HG02610 (cell line): Measurements from ENCODE around the gene CISH.

Experiments
- ATAC-seq: cut with Tn5 transposase; IDR thresholded peaks from one replicate; pipeline ENCODE4 v1.9.1; 2021; ENCODE audit warnings: mild to moderate bottlenecking, moderate library complexity; ENCODE audit not compliant: unreplicated experiment

Gene CISH, protein sequence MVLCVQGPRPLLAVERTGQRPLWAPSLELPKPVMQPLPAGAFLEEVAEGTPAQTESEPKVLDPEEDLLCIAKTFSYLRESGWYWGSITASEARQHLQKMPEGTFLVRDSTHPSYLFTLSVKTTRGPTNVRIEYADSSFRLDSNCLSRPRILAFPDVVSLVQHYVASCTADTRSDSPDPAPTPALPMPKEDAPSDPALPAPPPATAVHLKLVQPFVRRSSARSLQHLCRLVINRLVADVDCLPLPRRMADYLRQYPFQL

DNA sequence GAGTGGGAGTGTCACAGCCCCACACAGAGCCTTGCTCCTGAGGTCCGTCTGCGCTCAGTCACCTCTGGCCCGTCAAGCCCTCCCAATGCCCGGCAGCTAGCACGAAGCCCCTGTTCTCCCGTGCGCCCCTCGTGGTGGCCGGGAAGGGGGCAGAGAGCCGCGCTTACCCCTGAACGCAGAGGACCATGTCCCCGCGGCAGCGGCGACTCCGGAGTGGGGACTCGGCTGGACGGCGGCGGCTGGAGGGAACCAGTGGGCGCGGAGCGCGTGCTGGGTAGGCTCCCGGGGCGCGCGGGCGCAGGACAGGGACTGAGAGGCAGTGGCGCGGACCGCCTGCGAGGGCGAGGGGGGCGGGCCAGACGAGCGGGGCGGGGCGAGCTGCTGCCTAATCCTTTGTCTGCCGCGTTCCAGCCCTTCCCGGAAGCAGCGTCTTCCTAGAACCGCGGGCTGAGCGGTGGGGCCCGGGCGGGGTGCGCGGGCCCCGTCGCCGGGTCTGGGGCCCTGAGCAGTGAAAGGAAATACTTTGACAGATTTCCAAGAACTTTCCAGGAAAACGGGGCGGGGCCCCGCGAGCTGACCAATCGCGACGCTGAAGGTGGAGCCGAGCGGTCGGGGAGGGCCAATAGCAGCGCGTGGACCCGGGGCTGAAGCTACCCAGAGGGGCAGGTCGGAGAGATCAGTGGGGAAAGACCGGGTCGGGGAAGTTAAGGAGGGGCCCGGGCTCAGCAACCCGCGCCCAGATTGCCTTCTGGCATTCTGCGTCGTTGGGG, at the start of gene CISH:
CISH (minus strand) TSS at position 311 of the 770 bp plus-strand sequence; CDS start at position 187, 124 bp downstream.
- ATAC-seq = peak; percentile 74

DNA sequence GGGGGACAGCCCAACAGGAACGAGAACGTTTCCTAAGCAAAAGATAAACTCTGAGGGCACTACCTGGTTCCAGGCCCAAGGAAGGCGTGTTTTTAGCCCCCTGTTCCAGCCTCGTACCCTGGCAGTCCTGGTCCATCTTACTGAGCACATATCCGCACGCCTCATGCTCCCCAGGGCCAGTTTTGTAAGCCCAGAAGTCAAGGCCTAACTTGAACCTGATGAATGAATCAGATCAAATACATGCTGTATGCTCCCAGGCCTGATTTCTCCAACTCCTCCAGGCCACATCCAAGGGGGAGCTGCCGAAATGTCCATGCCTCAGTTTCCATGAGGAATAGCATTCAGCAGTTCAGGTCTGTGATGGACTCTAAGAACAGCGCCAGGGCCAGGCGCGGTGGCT, 48.8 kb upstream of the CISH start:
- no peak for ATAC-seq

DNA sequence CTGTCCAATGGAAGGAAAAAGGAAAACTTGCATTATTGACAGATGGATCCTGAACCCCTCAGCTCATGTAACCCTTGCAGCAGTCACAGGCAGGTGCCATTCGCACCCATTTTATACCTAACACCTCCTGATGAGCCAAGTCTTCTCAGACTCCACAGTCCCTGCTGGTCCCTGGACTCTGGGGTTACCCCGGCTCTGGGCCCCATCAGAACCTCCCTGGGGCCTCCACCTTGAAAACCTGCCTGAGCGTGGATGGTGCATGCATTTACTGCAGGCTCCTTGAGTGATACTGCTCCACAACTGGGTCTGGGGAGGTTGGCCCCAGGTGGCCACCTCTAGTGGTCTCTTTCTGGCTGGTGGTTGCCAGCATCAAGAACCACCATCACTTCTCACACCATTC, 47.3 kb upstream of the CISH start:
- no peak for ATAC-seq

DNA sequence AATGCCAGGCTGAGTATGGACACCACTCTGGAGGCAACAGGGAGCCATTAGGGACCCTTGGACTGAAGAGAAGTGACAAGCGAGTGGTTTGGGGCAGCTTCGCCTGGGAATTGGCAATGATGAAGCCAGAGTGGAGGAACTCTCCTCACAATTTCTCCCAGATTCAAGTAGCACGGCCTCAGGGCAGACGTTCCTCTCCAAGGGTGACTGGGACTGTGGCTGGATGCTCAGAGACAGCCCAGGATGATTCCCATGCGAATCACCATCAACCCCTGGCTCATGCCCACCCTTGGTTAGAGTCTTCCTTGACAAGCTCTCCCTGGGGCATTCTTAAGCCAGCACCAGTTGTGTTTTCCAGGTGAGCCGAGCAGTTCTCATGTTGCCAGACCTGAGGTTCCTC, 46.8 kb upstream of the CISH start:
- ATAC-seq = no peak

DNA sequence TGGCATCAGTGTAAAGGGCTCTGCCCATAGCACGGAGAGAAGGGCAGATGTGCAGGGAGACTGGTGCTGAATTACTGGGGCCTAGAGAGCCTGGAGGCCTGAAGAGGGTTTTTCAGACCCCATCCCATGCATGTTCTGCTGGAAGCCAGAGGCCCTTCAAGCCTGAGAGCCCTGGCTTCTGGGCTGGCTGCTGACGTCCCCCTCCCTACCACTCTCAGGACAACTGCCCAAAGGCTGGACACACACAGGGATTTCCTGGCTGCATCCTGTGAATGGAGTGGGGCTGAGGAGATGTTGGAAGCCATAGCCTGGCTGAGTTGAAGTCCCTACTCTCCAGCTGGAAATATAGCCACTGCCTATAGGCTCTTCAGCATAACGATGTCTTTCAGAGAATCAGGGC, 46.2 kb upstream of the CISH start:
- no peak for ATAC-seq

DNA sequence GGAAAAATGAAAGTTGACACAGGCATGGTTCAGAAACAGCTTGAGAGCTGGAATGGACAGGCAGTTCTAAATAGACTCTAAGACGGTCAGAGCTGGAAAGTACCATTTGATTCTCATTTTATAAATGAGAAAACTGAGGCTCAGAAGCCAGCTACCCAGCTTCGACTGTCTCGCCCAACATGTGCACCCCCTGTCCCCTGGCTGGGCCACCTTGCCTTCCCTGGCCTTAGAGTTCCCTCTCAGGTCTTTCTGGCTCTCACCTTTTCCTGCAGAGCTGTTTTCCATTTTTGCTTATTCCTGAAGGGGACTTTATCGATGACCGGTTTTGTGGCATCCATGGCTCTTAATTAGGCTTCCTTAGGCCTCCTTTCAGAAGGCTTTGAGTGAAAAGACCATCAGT, 45.8 kb upstream of the CISH start:
- no peak for ATAC-seq

DNA sequence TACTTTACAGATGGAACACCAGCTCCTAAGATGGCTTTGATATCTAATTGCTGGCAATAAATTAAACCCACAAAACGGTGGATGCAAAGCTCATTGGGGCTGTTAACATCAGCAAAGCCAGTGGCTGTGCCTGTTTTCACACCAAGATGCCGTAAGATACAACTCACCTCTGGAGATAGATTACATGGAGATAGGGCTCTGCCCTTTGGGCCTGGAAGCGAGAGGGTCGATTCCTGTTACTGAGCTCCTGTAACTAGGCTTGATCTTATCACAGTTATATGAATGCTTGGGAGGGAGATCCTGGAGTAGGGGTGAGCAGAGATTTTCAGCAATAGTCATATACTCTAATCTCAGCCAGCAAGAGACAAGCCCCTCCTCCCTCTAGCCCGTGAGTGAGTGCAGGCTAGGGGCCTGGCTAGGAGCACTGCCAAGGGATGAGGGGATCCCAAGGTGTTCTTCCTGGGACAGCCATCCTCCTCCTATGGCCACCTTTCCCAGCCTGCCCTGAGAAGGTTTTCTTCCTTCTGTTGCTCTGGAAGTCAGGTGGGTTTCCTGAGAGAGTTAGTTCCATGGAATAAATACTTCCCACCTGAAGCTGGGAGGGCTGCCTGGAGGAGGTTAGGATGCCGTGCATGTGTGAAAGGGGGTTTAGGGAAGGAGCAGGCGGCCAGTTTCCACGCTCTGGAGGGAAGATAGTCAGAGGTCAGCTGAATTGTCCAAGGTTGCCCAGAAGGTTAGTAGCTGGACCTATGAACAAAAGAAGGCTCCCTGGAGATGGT, 45.0 kb upstream of the CISH start:
- ATAC-seq = no peak

DNA sequence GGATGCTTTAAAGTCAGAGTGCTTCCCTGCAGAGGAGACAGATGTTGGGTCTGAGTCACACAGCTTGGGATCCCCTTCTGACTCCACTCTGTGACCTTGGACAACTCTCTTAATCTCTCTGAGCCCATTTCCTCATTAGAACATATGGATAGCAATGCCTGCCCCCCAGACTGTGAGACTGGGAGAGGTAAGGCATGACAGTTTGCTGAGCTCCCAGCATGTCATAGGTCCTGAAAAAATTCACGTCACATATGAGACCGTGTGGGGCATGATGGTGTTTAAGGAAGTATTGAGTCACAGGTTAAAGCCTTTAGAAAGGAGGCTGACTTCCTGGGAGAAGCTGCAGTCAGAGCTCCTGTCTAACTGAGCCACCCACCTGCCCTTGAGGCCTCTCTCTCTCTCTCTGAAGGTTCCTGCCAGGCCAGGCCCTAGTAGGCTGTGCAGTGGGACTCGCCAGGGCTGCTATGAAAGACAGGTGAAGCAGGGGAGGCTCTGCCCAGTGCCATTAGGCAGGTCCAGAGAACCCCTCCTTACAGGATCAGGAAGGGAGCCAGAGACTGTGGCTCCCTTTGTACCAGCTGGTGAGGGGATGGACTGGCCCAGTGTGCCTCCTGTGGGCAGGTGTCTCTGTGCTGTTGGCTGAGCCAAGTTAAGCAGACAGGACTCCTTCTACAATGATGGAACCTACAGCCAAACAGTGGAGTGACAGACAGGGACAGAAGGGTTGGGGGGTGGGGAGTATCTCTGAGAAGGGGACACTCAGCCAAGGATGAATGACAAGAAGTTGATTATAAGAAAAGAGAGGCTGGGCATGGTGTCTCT, 43.6 kb upstream of the CISH start:
- no peak for ATAC-seq

DNA sequence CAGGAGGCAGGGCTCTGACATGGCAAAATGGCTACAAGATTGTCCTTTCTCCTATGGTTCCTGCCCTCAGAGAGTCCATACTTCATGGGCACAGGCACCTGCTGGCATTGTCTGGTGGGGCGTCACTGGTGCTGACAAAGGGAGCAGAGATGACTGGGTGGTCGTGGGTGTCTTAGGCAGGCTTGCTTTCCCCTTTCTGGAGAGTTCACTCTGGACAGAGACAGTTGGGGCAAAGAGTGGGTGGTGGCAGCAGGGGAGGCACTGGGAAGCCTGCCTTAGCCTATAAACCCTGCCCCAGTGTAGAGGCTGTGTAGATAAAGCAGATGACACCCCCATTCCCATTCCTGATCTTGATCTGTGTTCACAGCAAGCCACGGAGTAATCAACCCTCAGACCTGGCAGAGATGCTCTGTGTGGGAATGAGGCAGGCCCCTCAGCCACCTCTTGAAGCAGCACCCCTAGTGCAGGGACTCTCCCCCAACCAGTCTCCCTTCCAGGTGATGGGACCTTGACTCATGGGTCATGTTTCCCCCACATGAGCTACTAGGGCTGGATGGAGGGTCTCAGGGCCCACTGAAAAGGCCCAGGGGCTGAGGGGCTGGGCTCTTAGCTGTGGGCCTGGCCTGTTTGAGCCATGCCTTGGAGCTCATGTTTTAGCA, 42.5 kb upstream of the CISH start:
- no peak for ATAC-seq

DNA sequence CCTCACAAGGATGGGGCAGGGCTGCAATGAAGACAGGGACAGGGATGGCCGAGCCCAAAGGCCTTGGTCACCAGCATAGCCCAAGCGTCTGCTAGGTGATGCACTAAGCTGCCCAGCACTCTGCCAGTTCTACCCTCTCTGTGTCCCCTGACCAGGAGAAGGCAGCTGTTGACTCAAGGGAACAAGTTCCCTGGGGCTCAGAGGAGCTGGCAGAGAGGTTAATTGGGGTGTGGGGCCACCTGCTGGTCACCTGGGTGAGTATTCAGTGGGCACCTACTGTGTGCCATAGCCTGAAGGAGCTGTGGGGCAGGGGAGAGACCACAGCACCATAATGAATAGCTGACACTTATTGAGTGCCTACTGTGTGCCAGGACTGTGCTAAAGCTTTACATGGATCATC, 41.1 kb upstream of the CISH start:
- ATAC-seq = no peak

DNA sequence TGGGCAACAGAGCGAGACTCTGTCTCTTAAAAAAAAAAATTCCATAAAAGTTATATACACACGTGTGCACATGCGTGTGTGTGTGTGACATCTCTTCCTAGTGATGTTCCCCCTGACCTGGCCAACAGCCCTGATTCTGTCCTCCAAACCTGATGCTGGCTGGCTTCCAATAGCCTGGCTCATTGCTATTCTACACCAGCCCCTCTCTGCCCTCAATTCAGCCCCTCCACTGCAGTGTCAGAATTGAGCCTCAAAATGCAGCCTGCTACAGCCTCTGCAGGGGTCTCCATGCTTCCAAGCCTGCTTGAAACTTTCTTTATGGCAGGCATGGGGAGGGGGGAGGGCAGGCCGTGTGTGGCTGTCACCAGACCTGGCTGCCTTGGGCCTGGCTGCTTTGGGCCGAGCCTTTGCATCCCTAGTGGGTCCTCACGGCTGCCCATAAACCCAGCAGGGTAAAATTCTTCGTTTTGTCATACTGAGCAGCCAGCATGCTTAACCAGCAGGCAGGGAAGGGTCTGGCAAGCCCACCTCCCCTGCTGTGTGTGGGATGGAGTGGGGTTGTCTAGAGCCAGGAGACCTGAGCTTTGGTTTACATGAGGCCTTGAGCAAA, 40.5 kb upstream of the CISH start:
- ATAC-seq = no peak

DNA sequence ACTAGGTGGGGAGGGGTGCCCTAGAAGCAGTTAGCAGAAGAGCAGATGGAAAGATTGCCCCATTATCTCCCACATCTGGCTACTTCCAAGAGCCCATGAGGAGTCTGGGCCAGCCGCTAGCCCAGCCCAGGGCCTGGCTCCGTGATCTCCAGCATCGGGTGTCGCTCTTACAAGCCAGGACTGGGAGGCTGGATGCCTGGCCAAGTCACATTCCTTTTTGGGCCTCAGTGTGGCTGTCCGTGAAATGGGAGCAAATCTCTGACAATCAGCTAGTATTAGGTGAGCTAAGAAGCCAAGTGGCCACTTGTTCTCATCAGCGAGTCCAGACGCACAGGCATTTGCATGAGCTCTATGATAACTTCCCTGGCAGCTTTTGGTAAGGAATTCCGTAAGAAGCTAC, 39.9 kb upstream of the CISH start:
- ATAC-seq = no peak

DNA sequence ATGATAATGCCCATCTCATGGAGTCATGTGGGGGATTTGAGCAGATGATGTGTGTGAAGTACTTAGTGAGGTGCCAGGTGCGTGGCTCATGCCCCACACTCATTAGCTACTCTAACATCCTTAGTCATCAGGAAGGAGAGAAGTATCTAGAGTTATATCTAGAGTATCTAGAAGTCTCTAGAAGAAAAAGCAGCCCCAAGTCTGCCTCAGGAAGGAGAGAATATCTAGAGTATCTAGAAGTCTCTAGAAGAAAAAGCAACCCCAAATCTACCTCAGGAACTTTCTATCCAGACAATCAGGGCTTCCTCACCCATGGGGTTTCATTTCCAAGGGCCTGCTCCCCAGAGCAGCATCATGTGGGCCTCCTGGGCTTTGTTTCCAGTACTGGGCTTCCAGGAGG, 38.4 kb upstream of the CISH start:
- no peak for ATAC-seq

DNA sequence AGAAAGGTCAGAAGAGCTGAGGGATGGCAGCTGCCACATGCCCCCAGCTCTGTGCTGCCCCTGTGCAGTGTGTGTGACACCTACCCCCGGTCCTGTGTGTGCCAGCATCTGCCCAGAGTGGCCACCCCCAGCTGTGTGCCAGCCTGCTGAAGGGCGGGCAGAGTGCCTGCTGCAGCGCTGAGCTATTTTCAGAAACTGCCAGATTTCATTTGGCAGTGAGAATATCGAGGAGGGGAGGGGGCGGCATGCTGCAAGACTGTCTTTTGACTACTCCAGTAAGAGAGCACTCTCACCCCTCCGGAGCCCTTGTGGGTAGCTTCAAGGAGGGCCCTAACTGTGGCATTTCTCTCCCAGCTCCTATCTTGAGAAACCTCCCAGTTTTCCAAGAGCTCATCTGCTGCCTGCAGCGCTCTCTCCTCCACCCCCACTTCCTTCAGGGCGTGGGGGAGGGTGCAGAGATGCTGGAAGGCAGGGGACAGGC, 37.9 kb upstream of the CISH start:
- no peak for ATAC-seq

DNA sequence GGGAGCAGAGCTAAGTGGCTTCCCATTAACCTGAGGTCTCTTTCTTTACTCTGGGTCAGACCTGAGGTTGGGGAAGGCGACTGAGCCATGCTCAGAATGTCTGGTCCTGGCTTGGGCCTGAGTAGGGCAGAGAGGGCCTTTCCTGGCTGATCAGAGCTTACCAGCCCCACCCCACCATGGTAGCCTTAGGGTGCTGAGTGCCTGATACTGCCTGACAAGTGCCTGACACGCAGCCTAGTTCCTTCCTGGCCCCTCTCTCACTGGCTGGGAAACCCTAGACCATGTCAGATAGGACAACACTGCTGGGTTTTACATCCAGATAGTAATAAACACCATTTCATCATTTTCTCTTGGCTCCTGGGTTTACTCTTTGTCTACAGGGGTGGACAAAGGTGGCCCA, 37.4 kb upstream of the CISH start:
- ATAC-seq = no peak

DNA sequence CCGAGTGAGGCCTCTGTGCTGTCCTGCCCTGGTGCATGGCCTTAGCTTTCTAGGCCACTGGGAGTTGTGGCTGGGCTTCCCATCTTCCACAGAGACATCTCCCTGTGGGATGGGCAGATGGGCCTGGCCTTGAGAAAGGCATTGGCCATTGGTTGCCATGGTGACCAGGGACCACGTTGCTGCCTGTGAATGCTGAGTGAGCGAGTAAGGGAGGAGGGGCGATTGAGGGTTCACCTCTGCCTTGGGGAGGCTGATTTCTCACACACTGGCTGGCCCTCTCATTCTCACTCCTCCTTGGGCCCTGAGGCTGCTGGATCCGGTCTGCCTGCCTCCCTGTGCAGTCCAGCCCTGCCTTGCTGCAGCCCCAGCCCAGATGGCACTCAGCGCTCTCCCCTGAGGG, 36.7 kb upstream of the CISH start:
- no peak for ATAC-seq

DNA sequence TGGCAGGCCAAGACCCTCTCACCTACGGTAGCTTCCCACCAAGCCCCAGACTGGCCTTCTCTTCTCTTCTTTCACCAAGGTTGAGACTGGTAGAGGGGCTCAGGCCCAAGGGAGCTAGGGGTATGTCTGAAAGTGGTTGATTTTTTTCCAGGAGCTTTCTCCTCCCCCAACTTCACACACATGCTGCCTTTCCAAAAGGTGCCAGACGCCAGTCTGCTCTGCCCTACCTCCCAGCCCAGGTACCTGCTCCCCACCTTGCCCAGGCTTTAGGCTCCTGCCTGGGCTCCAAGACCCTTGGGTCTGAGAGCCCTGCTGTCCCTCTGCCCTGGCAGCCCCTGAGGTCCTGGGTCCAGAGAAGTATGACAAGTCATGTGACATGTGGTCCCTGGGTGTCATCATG, 33.8 kb upstream of the CISH start:
- no peak for ATAC-seq

DNA sequence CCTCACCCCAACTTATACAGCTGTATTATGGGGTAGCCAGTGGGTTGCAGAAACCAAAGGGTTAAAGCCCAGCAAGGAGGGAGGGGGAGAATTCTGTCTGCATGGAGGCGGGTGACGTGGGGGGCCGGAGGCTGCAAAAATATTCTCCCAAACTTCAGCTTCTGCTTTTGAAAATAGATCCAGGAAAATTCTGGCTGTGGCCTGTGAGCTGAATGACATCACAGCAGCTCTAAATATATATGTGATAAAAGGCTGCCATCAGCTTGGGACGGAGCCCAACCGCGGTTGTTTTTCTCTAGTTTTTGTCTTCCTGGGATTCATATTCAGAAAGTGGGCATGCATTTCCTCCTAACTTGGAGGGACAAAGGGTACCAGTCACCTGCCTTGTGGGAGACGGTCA, 33.0 kb upstream of the CISH start:
- no peak for ATAC-seq

DNA sequence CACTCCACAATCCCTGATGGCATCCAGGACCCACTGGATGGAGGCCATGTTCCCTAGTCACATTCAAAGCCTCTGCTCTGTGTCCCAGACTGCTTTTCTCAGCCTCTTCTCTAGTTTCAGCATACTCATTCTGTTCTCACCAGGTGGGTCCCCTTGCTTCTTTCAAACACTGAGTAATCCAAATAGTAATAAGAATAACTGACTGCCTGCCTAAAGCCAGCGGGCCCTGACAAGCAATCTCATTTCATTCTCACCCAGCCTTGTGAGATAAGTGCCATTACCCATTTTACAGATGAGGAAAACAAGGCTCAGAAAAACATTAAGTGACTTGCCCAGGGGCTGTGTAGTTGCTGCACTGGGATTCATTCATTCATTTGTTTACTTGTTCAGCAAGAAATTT, 30.8 kb upstream of the CISH start:
- peak; percentile 39 for ATAC-seq

DNA sequence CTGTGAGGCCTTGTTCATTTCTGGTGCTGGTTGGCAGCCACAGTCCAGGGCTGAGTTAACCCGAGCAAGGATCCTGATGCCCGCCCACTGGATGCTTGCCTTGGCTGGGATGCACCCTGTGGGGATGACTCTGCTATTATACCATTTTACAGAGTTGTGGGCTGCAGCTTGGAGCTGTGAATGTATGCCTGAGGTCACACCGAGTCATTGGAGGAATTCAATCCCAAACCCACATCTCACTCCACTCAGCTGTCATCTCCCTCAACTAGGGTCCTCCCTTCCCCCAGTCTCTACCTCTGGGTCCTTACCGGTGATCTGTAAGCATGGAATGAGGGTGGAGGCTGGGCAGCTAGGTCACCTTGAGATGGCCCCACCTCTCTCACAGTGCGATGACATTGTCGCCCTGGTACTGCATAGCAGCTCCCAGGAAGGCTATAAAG, 27.5 kb upstream of the CISH start:
- no peak for ATAC-seq
